GM21786 (cell line): ENCODE results near the gene SLC39A6.
"Not testable (repeated sequence)": the region's sequence is repeated elsewhere in the genome, so short reads cannot be mapped to it uniquely, and the experiment has no call there.

Experiments used
- ATAC-seq: cut with Tn5 transposase; IDR thresholded peaks from one replicate; pipeline ENCODE4 v1.9.1; 2021; ENCODE audit not compliant: unreplicated experiment

SLC39A6 gene

DNA sequence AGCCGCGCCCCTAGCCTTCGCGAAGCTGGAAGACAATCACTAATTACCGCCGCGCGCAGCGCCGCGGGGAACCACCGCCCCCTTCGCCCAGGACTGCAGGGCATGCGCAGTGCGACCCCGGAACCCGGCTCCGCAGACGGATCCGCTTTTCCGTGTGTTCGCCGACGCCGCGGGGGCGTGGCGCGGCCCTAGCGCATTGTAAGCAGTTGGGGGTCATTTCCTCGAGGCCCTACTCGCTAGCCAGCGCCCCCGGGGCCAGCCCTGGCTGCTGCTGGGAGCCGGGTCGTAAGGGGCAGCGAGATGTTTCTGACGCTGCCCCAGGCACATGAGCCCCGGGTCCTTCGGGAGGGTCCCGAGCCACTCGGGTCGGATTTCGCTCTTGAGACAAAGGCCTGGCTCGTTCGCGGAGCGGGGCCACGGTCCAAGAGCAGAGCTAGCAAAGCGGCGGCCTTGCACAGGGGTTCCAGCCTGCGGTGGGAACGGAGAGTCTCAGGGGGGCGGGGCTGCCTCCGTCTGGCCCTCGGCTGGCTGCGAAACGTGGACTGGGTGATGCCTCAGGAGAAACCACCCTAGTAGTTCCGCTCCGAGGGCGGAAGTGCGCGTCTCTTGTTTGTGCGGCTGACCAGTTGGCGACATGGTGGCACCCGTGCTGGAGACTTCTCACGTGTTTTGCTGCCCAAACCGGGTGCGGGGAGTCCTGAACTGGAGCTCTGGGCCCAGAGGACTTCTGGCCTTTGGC lies at the start of gene SLC39A6, which contains the start of gene ELP2:
TSS of gene SLC39A6 (minus strand) at position 41 of the 739 bp plus-strand sequence. CDS start 2,333 bp downstream, outside the sequence.
TSS of gene ELP2 (plus strand) at position 600 of the 739 bp plus-strand sequence. CDS start at position 635, 35 bp downstream.
- peak; percentile 91 for ATAC-seq

- no peak for ATAC-seq
These were observed 48.8 kb upstream of the SLC39A6 start for GRCh38 chr18:36177913-36178312.

- no peak for ATAC-seq
These were observed 47.6 kb upstream of the SLC39A6 start for GRCh38 chr18:36176711-36177110.

DNA sequence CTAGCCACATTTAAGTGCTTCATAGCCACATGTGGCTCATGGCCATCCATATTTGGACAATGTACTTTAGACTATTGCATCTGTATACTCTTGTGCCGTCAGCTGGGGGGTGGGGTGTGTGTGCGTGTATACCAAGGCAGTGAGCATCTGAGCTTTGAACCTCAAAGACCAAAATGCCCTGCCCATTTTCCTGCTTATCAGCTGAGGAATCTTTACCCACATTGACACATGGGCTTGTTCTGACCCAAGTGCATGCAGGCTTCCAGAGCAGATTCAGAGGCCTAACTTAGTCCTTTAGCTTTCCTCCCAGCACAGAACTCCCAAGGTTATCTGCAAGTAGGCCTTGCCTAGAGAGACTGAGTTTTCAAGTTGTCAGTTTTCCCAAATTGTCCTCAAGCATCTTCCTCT lies 47.0 kb upstream of the SLC39A6 start:
- ATAC-seq, result no peak

DNA sequence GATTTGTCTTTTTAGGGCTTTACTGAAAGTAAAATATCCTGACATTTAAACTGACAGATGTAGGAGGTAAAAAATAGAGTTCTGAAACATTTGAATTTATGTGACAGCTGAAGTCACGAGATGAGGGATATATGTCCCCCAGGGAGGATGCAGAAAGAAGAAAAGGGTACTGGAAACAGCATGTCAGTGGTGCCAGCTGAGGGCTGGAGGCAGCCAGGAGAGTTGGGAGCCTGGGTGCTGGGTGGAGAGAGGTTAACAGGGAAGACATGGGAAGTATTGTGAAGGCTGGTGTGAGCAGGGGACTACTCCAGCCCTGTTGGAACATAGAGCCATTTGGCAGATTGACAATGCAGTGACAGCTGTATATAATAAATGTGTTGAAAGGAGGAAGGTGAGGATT lies 46.3 kb upstream of the SLC39A6 start:
- ATAC-seq, result no peak

- no peak for ATAC-seq
These were observed 40.8 kb upstream of the SLC39A6 start for GRCh38 chr18:36169938-36170337.

- not testable (repeated sequence) for ATAC-seq
These were observed 39.2 kb upstream of the SLC39A6 start for GRCh38 chr18:36168296-36168695.

GRCh38 chr18:36167692-36168218 lies 38.6 kb upstream of the SLC39A6 start:
- ATAC-seq, result no peak

GRCh38 chr18:36162981-36163380 lies 33.8 kb upstream of the SLC39A6 start:
- no peak for ATAC-seq

- ATAC-seq, result no peak
These were observed 31.8 kb upstream of the SLC39A6 start for GRCh38 chr18:36160959-36161371.

DNA sequence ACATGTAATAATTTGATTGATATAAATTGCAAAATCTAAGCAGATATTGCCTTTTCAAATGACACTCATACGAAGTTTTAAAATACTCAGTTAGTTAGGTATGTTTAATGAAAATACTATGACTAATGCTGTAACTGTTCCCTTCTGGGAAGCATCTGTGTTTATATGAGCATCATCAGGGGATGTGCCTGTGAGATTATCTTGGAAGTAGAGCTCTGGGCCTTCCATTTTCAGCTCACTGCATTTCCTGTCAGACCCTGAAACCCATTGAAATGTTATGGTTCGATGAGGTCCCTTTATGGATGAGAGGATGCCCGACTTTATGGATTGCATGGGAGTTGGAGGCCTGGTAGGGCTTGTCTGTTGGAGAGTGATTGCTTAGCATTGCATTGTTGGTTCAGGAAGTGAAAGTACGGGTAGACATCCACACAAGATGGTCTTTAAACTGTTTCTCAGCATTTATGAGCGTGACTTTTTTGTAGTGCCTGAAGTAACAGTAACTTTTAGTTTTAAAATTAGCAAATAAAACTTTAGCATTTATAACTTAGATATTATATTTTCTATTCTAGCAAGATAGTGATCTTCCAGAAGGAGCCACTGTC lies 29.2 kb upstream of the SLC39A6 start:
- no peak for ATAC-seq

GRCh38 chr18:36157441-36157840 lies 28.3 kb upstream of the SLC39A6 start:
- ATAC-seq, result no peak

DNA sequence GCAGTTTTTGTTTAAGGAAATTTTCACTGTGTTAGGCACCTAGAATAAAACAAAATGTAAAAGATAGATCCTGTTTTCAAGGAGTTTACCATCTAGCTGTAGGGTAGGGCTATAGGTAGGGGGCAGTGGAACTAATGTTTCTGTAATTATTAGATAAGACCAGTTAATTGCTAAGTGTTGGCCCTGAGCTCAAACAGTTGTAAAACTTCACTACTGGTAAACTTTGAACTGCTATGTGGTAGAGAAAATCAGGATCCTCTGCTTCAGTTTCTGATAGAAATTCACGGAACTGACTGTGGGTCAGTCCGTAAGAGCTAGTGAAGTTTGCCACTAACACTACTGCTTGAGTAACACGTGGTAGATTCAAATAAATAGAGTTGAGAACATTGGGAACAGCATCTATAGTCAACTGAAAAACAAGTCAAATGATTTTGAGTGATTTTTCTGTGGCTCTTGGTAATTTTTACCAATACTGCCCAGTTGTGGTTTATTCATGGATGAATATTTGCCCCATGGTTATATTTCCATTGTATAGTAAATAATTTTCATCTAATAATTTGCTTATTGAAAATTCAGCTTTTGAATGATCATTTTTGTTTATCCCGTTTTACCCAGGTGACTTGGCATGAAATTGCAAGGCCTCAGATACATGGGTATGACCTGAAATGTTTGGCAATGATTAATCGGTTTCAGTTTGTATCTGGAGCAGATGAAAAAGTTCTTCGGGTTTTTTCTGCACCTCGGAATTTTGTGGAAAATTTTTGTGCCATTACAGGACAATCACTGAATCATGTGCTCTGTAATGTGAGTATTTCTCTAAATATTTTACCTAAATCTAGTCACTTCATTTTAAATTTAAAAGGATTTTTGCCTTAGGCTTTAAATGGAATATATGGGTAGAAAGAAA lies 27.0 kb upstream of the SLC39A6 start:
- no peak for ATAC-seq

- ATAC-seq, result no peak
These were observed 24.6 kb upstream of the SLC39A6 start for GRCh38 chr18:36153771-36154170.

GRCh38 chr18:36153203-36153602 lies 24.1 kb upstream of the SLC39A6 start:
- no peak for ATAC-seq

DNA sequence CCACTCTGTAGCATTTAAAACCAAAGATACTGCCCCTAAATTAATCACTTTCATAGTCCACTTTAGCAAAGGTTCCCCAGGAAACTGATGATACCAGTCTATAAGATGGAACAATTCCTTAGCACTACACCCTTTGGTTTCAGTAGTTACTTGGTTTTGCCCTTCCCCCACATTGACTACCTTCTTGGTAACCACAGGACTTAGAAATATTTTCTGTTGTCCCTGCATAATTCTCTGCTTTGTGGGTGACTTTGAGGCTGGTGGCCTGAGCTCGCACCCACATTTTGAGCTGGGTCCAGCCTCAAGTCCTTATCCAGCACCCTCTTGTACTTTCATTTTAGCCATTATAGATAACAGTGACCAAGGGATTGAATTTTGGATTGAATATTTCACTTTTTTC lies 23.6 kb upstream of the SLC39A6 start:
- ATAC-seq, result no peak

DNA sequence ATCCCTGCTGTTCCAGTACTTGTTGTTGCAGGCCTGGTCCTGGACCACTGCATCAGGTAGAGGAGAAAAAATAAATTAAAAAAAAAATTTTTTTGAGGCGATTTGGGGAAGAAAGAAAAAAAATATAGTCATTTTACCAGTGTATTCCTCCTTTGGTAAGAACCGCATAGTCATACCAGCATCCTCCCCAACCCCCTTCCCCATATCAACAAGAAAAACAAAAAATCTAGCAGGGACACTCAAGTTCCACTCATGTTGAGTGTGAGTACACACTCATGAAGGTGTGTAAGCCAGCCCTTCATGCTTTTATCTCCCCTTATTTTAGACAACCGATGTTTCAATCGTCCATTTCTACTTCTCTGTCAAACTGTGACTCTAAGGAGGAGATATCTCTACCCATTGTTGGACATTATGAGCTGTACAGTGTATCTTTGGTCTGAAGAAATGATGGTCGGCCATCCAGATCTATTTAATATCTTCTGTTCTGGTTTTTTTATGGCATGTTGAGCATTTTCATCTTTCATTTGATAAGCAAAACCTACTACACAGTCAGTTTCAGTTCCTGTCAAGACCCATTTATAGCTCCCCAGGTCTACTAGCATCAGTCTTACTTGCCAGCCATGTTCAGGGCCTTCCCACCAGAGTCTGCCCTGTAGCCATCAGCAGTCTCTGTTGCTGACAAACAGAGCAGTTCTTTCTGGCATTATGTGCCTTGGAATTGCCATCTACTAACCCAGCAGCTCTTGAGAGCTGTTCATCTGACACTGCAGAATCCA lies 20.6 kb upstream of the SLC39A6 start:
- peak; percentile 95 for ATAC-seq

- no peak for ATAC-seq
These were observed 14.3 kb upstream of the SLC39A6 start for GRCh38 chr18:36143391-36143790.

DNA sequence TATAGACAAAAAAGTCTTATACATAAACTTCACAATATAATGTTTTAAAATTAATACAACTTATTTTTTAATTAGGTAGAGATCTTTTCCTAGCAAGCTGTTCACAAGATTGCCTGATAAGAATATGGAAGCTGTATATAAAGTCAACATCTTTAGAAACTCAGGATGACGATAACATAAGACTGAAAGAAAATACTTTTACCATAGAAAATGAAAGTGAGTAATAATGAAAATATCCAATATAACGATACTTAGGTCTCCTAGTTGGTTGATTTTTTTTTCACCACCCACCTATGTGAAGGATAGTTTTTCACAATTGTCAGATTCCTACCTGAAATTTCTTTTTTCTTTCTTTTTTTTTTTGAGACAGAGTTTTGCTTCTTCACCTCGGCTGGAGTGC lies 13.6 kb upstream of the SLC39A6 start:
- ATAC-seq, result no peak

GRCh38 chr18:36141576-36141975 lies 12.4 kb upstream of the SLC39A6 start:
- no peak for ATAC-seq
